ENCODE data around the gene NCAPG2.

DNA sequence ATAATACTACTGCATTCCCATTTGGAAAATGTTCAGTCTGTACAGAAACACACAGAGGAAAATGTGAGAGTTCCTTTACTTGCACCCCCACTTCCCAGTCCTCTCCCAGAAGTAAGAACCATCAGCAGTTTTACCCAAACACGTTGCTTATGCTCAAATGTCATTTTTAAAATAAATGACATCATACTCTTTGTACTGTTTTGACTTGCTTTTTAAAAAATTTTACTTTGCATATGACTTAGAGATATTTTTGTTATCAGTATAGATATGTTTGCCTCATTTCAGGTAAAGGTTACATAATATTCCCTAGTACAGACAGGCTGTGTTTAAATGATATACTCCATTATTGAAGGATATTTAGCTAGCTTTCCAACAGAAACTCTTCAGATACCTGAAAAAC, 103.5 kb downstream of the NCAPG2 start:
- TF ChIP-seq POLR2A (IDR thresholded peaks at IDR 0.05) = no peak
- TF ChIP-seq, protein P1, sequence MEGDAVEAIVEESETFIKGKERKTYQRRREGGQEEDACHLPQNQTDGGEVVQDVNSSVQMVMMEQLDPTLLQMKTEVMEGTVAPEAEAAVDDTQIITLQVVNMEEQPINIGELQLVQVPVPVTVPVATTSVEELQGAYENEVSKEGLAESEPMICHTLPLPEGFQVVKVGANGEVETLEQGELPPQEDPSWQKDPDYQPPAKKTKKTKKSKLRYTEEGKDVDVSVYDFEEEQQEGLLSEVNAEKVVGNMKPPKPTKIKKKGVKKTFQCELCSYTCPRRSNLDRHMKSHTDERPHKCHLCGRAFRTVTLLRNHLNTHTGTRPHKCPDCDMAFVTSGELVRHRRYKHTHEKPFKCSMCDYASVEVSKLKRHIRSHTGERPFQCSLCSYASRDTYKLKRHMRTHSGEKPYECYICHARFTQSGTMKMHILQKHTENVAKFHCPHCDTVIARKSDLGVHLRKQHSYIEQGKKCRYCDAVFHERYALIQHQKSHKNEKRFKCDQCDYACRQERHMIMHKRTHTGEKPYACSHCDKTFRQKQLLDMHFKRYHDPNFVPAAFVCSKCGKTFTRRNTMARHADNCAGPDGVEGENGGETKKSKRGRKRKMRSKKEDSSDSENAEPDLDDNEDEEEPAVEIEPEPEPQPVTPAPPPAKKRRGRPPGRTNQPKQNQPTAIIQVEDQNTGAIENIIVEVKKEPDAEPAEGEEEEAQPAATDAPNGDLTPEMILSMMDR (IDR thresholded peaks at IDR 0.05) = no peak
